ENCODE data around the gene PUSL1. TPM values are rescaled to one million over a fixed set of nuclear protein-coding genes. Genes with fewer than 3 reads are reported as not detected.

Gene PUSL1
- total RNA-seq, 1 experiment from 2014 or later: 31.3 TPM

GRCh38 chr1:1327291-1327690, 18.9 kb downstream of the PUSL1 start:
- intact Hi-C loops (cut with micrococcal nuclease; ENCODE audit: unreplicated experiment): no loop called here
- no TSS peak for BruUV-seq (replicated peaks)
- no peaks in the 10 kb centered on the region for H3K27me3 ChIP-seq (replicated peaks; ENCODE audit: insufficient read depth, low read depth, low read length, poor library complexity)
- H3K4me1 ChIP-seq (ENCODE audit: insufficient read depth, low read length, poor library complexity, severe bottlenecking): peaks cover 13% of the 10 kb centered on the region
- no peaks in the 10 kb centered on the region for H3K36me3 ChIP-seq (ENCODE audit: insufficient read depth, low read length, poor library complexity, severe bottlenecking)
- H3K27ac ChIP-seq (ENCODE audit: low read depth, low read length, poor library complexity, severe bottlenecking): no peak overlapping the region
- CTCF ChIA-PET: no interaction called here
- no peak for DNase-seq (ENCODE audit: low spot score)
- POLR2A ChIA-PET (ENCODE audit: low non-redundant PET): no interaction called here
- no peak overlapping the region for H3K4me3 ChIP-seq (ENCODE audit: low read depth, low read length, poor library complexity, severe bottlenecking)
- TF ChIP-seq, protein P1, sequence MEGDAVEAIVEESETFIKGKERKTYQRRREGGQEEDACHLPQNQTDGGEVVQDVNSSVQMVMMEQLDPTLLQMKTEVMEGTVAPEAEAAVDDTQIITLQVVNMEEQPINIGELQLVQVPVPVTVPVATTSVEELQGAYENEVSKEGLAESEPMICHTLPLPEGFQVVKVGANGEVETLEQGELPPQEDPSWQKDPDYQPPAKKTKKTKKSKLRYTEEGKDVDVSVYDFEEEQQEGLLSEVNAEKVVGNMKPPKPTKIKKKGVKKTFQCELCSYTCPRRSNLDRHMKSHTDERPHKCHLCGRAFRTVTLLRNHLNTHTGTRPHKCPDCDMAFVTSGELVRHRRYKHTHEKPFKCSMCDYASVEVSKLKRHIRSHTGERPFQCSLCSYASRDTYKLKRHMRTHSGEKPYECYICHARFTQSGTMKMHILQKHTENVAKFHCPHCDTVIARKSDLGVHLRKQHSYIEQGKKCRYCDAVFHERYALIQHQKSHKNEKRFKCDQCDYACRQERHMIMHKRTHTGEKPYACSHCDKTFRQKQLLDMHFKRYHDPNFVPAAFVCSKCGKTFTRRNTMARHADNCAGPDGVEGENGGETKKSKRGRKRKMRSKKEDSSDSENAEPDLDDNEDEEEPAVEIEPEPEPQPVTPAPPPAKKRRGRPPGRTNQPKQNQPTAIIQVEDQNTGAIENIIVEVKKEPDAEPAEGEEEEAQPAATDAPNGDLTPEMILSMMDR (conservative IDR thresholded peaks at IDR 0.05; ENCODE audit: low read depth, low read length): no peak
- TF ChIP-seq EZH2 (IDR thresholded peaks at IDR 0.05; ENCODE audit: borderline replicate concordance, low read depth, low read length, poor library complexity, severe bottlenecking): no peak
- H3K9me3 ChIP-seq (ENCODE audit: low read depth, low read length, poor library complexity, severe bottlenecking): no peaks in the 10 kb centered on the region

GRCh38 chr1:1328254-1328653, 19.9 kb downstream of the PUSL1 start:
- CTCF ChIA-PET: no interaction called here

DNA sequence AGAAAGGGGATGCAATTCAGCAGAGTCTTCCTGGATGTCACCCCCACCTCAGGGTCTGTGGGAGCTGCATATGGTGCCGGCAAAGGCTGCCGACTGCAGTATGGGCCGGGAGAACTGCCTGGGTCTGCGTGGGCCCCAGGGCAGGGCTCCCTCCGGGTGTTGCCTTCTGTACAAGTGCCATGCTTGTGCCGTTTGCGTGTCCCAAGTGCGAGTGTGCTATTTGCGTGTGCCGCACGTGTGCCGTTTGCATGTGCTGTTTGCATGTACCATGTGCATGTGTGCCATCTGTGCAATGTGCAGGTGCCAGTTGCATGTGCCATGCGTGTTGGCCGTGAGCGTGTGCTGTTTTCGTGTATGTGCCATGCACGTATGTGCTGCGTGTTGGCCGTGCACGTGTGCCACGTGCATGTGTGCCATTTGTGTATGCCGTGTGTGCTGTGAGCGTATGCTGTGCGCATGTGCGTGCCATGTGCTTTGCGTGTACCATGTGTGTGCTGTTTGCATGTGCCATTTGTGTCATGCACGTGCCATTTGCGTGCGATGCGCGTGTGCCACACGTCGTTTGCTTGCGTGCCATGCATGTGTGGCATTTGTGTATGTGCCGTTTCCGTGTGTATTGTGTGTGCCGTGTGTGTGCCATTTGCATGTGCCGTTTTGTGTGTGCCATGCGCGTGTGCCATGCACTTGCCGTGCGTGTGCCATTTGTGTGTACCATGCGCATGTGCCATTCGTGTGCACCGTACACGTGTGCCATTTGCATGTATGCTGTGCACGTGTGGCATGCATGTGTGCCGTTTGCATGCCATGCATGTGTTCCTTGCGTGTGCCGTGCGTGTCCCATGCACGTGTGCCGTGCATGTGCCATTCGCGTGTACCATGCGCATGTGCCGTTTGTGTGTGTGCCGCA, 21.2 kb downstream of the PUSL1 start:
- no peak overlapping the region for H3K4me3 ChIP-seq (ENCODE audit: low read depth, low read length, poor library complexity, severe bottlenecking)
- no peaks in the 10 kb centered on the region for H3K36me3 ChIP-seq (ENCODE audit: insufficient read depth, low read length, poor library complexity, severe bottlenecking)
- H3K27ac ChIP-seq (ENCODE audit: low read depth, low read length, poor library complexity, severe bottlenecking): no peak overlapping the region
- intact Hi-C loops (cut with micrococcal nuclease; ENCODE audit: unreplicated experiment): no loop called here
- ChIA-PET CTCF (no interaction called here), POLR2A (ENCODE audit: low non-redundant PET) (no interaction called here)
- TF ChIP-seq, protein P1 (conservative IDR thresholded peaks at IDR 0.05; ENCODE audit: low read depth, low read length): no peak
- TF ChIP-seq EZH2 (IDR thresholded peaks at IDR 0.05; ENCODE audit: borderline replicate concordance, low read depth, low read length, poor library complexity, severe bottlenecking): no peak
- no peaks in the 10 kb centered on the region for H3K9me3 ChIP-seq (ENCODE audit: low read depth, low read length, poor library complexity, severe bottlenecking)
- no TSS peak for BruUV-seq (replicated peaks)
- DNase-seq (ENCODE audit: low spot score): no peak
- peaks cover 13% of the 10 kb centered on the region for H3K4me1 ChIP-seq (ENCODE audit: insufficient read depth, low read length, poor library complexity, severe bottlenecking)
- H3K27me3 ChIP-seq (replicated peaks; ENCODE audit: insufficient read depth, low read depth, low read length, poor library complexity): no peaks in the 10 kb centered on the region

More at GRCh38 chr1:1328254-1328653, 19.9 kb downstream of the PUSL1 start:
- Histone ChIP-seq H3K4me1 (ENCODE audit: insufficient read depth, low read length, poor library complexity, severe bottlenecking) (peaks cover 13% of the 10 kb centered on the region), H3K4me3 (ENCODE audit: low read depth, low read length, poor library complexity, severe bottlenecking) (no peak overlapping the region), H3K27ac (ENCODE audit: low read depth, low read length, poor library complexity, severe bottlenecking) (no peak overlapping the region), H3K27me3 (replicated peaks; ENCODE audit: insufficient read depth, low read depth, low read length, poor library complexity) (no peaks in the 10 kb centered on the region), H3K36me3 (ENCODE audit: insufficient read depth, low read length, poor library complexity, severe bottlenecking) (no peaks in the 10 kb centered on the region), H3K9me3 (ENCODE audit: low read depth, low read length, poor library complexity, severe bottlenecking) (no peaks in the 10 kb centered on the region)
- TF ChIP-seq, protein P1 (conservative IDR thresholded peaks at IDR 0.05; ENCODE audit: low read depth, low read length): no peak
- TF ChIP-seq EZH2 (IDR thresholded peaks at IDR 0.05; ENCODE audit: borderline replicate concordance, low read depth, low read length, poor library complexity, severe bottlenecking): no peak
- no TSS peak for BruUV-seq (replicated peaks)
- no peak for DNase-seq (ENCODE audit: low spot score)
- intact Hi-C loops (cut with micrococcal nuclease; ENCODE audit: unreplicated experiment): no loop called here
- POLR2A ChIA-PET (ENCODE audit: low non-redundant PET): no interaction called here
